IMR-90 (cell line): ENCODE measurements around the gene FFAR3. TPM values are rescaled to one million over a fixed set of nuclear protein-coding genes. Genes with fewer than 3 reads are reported as not detected.

ENCODE experiments used
- ATAC-seq: fragments of 200-7000 bp; cut with Tn5 transposase; 2 replicates; pipeline ENCODE4 v1.9.1; 2020; ENCODE audit warnings: low read depth, mild to moderate bottlenecking, moderate library complexity
- BruUV-seq: library from RNA; stranded (reverse); fragments of 400-500 nt; replicated peaks from 2 replicates; lab custom pipeline; 2021; lab: Mats Ljungman, UMichigan
- CTCF ChIA-PET: fragments of 300-600 bp; formaldehyde crosslinking; extraction: SDS; loops from one replicate; lab custom pipeline; 2021; ENCODE audit warnings: antibody characterized with exemption; lab: Yijun Ruan, JAX
- POLR2A ChIA-PET: fragments of 300-600 bp; sonication (Branson Sonifier 250); formaldehyde crosslinking; loops from one replicate; lab custom pipeline; 2022; ENCODE audit warnings: antibody characterized with exemption; ENCODE audit not compliant: unreplicated experiment; lab: Charles Lee
- DNase-seq: peaks from one replicate; pipeline ENCODE4 v3.0.0; 2013
- H2AFZ ChIP-seq: replicated peaks from 2 replicates; pipeline ENCODE3; 2013; ENCODE audit warnings: low read length, mild to moderate bottlenecking; ENCODE audit not compliant: poor library complexity
- H2AK5ac ChIP-seq: 2 replicates; pipeline ENCODE4 v1.6.1; 2013; ENCODE audit warnings: low read depth, low read length, inconsistent platforms
- H2AK9ac ChIP-seq: replicated peaks from 2 replicates; pipeline ENCODE3; 2013; ENCODE audit warnings: mild to moderate bottlenecking, low read depth, low read length, moderate library complexity; ENCODE audit not compliant: poor library complexity
- H2BK120ac ChIP-seq: 2 replicates; pipeline ENCODE4 v1.6.1; 2013; ENCODE audit warnings: low read depth, low read length, inconsistent platforms
- H2BK15ac ChIP-seq: 3 replicates; pipeline ENCODE4 v1.6.1; 2013; ENCODE audit warnings: low read depth, low read length, inconsistent platforms
- H2BK20ac ChIP-seq: 2 replicates; pipeline ENCODE4 v1.6.1; 2013; ENCODE audit warnings: low read depth, mild to moderate bottlenecking, inconsistent platforms, low read length, moderate library complexity
- H2BK5ac ChIP-seq: 2 replicates; pipeline ENCODE4 v1.6.1; 2013; ENCODE audit warnings: mild to moderate bottlenecking, low read depth, low read length, inconsistent platforms; ENCODE audit not compliant: poor library complexity, severe bottlenecking
- H3K14ac ChIP-seq: replicated peaks from 2 replicates; pipeline ENCODE4 v1.6.1; 2013; ENCODE audit warnings: low read depth, low read length, inconsistent platforms
- H3K18ac ChIP-seq: 2 replicates; pipeline ENCODE4 v1.6.1; 2013; ENCODE audit warnings: low read depth, low read length, control low read depth
- H3K23ac ChIP-seq: 2 replicates; pipeline ENCODE4 v1.6.1; 2013; ENCODE audit warnings: low read depth, low read length, inconsistent platforms
- H3K27ac ChIP-seq: 2 replicates; pipeline ENCODE4 v1.5.1; 2013; ENCODE audit warnings: mild to moderate bottlenecking, control low read depth, low read length; ENCODE audit not compliant: insufficient read depth
- H3K27me3 ChIP-seq: 2 replicates; pipeline ENCODE4 v1.6.1; 2013; ENCODE audit warnings: low read length; ENCODE audit not compliant: control insufficient read depth, insufficient read depth
- H3K36me3 ChIP-seq: 2 replicates; pipeline ENCODE4 v1.6.1; 2013; ENCODE audit warnings: low read length, mixed read lengths; ENCODE audit not compliant: control insufficient read depth, insufficient read depth
- H3K4ac ChIP-seq: 2 replicates; pipeline ENCODE4 v1.6.1; 2013; ENCODE audit warnings: low read depth, low read length, inconsistent platforms
- H3K4me1 ChIP-seq: 2 replicates; pipeline ENCODE4 v1.6.1; 2013; ENCODE audit warnings: low read length, mixed read lengths; ENCODE audit not compliant: control insufficient read depth, insufficient read depth
- H3K4me2 ChIP-seq: 2 replicates; pipeline ENCODE4 v1.6.1; 2013; ENCODE audit warnings: low read depth, mild to moderate bottlenecking, control low read depth, low read length, moderate library complexity
- H3K4me3 ChIP-seq: 2 replicates; pipeline ENCODE4 v1.5.1; 2013; ENCODE audit warnings: low read depth, mild to moderate bottlenecking, control low read depth, low read length, moderate library complexity; ENCODE audit not compliant: insufficient read depth
- H3K56ac ChIP-seq: 2 replicates; pipeline ENCODE4 v1.6.1; 2013; ENCODE audit warnings: low read length, inconsistent platforms; ENCODE audit not compliant: insufficient read depth; ENCODE audit errors: extremely low read depth
- H3K79me1 ChIP-seq, 2 experiments: 2 replicates each; pipeline ENCODE4 v1.6.1; 2013; ENCODE audit warnings: low read length in 2 of 2, inconsistent platforms in 1 of 2, low read depth in 1 of 2
- H3K9ac ChIP-seq: 2 replicates; pipeline ENCODE4 v1.6.1; 2013; ENCODE audit warnings: low read depth, low read length, control low read depth
- H3K9me1 ChIP-seq: 2 replicates; pipeline ENCODE4 v1.6.1; 2013; ENCODE audit warnings: low read length, inconsistent platforms; ENCODE audit not compliant: insufficient read depth
- H3K9me3 ChIP-seq: 2 replicates; pipeline ENCODE4 v1.6.1; 2013; ENCODE audit warnings: low read length; ENCODE audit not compliant: control insufficient read depth, insufficient read depth
- H4K20me1 ChIP-seq: 2 replicates; pipeline ENCODE4 v1.6.1; 2013; ENCODE audit warnings: low read length, inconsistent platforms; ENCODE audit not compliant: insufficient read depth
- H4K5ac ChIP-seq: 2 replicates; pipeline ENCODE4 v1.6.1; 2013; ENCODE audit warnings: mild to moderate bottlenecking, low read depth, low read length, control low read depth
- H4K8ac ChIP-seq, 2 experiments: 2 replicates each; pipeline ENCODE4 v1.6.1; 2013; ENCODE audit warnings: low read depth in 2 of 2, low read length in 2 of 2, control low read depth in 1 of 2, inconsistent platforms in 1 of 2
- H4K91ac ChIP-seq: 2 replicates; pipeline ENCODE4 v1.6.1; 2013; ENCODE audit warnings: low read depth, low read length, inconsistent platforms; ENCODE audit not compliant: insufficient read depth
- BHLHE40 ChIP-seq: fragments of 150-350 bp; IDR thresholded peaks from 2 replicates; pipeline ENCODE4 v1.6.1; 2016; ENCODE audit warnings: mild to moderate bottlenecking, low read depth, low read length
- CEBPB ChIP-seq: IDR thresholded peaks from 2 replicates; pipeline ENCODE4 v1.6.1; 2012; ENCODE audit warnings: low read depth, low read length, improper control_type of control experiment
- CHD1 ChIP-seq: IDR thresholded peaks from 2 replicates; pipeline ENCODE4 v1.6.1; 2012; ENCODE audit warnings: low read depth, low read length, improper control_type of control experiment
- MAZ ChIP-seq: IDR thresholded peaks from 2 replicates; pipeline ENCODE4 v1.6.1; 2012; ENCODE audit warnings: low read depth, mild to moderate bottlenecking, low read length, improper control_type of control experiment, moderate library complexity, borderline replicate concordance
- NFE2L2 ChIP-seq: fragments of 150-350 bp; IDR thresholded peaks from 2 replicates; pipeline ENCODE4 v1.6.1; 2016; ENCODE audit warnings: low read depth, mild to moderate bottlenecking, low read length
- WGBS, 2 experiments: methylation state at CpG; one replicate each; pipeline versions ENCODE4 v1.1.5 to v1.1.7; 2013; ENCODE audit warnings: missing lambda C conversion rate in 2 of 2; ENCODE audit not compliant: insufficient read length in 1 of 2; ENCODE audit errors: extremely low coverage in 2 of 2; 5-methylcytosine and 5-hydroxymethylcytosine counted together
- dilution Hi-C: fragments of 300-500 bp; cut with HindIII; formaldehyde crosslinking; loops from one replicate; pipeline ENCODE4 v1.14.3; 2018; ENCODE audit warnings: low sequenced_read_pairs; ENCODE audit not compliant: unreplicated experiment
- in situ Hi-C: fragments of 300-500 bp; cut with MboI; formaldehyde crosslinking; loops from 3 replicates; pipeline ENCODE4 v1.14.3; 2019; ENCODE audit warnings: low sequenced_read_pairs, inconsistent platforms, mixed read lengths
- intact Hi-C: fragments of 100-400 bp; cut with micrococcal nuclease; formaldehyde crosslinking; loops from 2 replicates; pipeline ENCODE4 v1.10.0; 2022
- polyA plus RNA-seq, 3 experiments: library from polyadenylated mRNA; depleted of rRNA; stranded (reverse); fragments of >200 nt; gene quantifications; 2 replicates each; pipeline ENCODE4 v1.2.3, GENCODE V29; 2012; ENCODE audit warnings: low replicate concordance in 1 of 3
- total RNA-seq: library from RNA; depleted of rRNA; stranded (reverse); fragments of >200 nt; gene quantifications from 2 replicates; pipeline ENCODE4 v1.2.3, GENCODE V29; 2012

Gene FFAR3
- total and polyA plus RNA-seq, 2 of the 4 experiments (the other 2 are of a cell fraction), result not detected

GRCh38 chr19:35362261-35363000 lies 4.2 kb downstream of the FFAR3 start:
- intact Hi-C loops (no loop called here), dilution Hi-C loops (no loop called here), in situ Hi-C loops (no loop called here)
- TF ChIP-seq CEBPB (no peak), CHD1 (no peak), MAZ (no peak), NFE2L2 (no peak), BHLHE40 (no peak)
- Histone ChIP-seq H2BK120ac (no peak overlapping the region), H3K4ac (no peak overlapping the region), H2AK5ac (no peak overlapping the region), H3K9me3 (no peaks in the 10 kb centered on the region), H3K27ac (no peak overlapping the region), H2AFZ (no peak overlapping the region), H3K4me1 (no peaks in the 10 kb centered on the region), H4K20me1 (no peaks in the 10 kb centered on the region), H4K8ac (no peak overlapping the region), H4K5ac (no peak overlapping the region), H3K56ac (no peak overlapping the region), H3K4me3 (no peak overlapping the region), H2BK20ac (no peak overlapping the region), H3K27me3 (peaks cover 8% of the 10 kb centered on the region), H2BK15ac (no peak overlapping the region), H3K18ac (no peak overlapping the region), H3K9me1 (no peaks in the 10 kb centered on the region), H3K23ac (no peak overlapping the region), H3K36me3 (no peaks in the 10 kb centered on the region), H4K91ac (no peak overlapping the region), H3K79me1 (no peaks in the 10 kb centered on the region), H3K4me2 (no peak overlapping the region), H2AK9ac (no peak overlapping the region), H2BK5ac (no peak overlapping the region), H3K14ac (no peak overlapping the region), H3K9ac (no peak overlapping the region)
- no peak for ATAC-seq
- no peak for DNase-seq
- ChIA-PET POLR2A (interaction anchor here (0.5 kb wide), 1 partner anchor 75 kb away, joined by 4 read pairs; no protein-coding TSS in a partner anchor), CTCF (interaction anchor here (0.5 kb wide), 1 partner anchor 97 kb away, joined by 6 read pairs; no protein-coding TSS in a partner anchor)
- no TSS peak for BruUV-seq
- WGBS, 2 experiments, result 40% methylated on average over 2 of the region's 14 CpGs; no CpG with 5 or more reads in 1 of the 2 experiments
